Suppressor macrophage (primary cell): ENCODE measurements around the gene TIMP2.
"Not testable (repeated sequence)": the region's sequence is repeated elsewhere in the genome, so short reads cannot be mapped to it uniquely, and the experiment has no call there.

Experiments
- DNase-seq, 4 experiments: peaks; one replicate each; pipeline ENCODE4 v3.0.0-alpha.2; 2020 to 2022

The TIMP2 gene

DNA sequence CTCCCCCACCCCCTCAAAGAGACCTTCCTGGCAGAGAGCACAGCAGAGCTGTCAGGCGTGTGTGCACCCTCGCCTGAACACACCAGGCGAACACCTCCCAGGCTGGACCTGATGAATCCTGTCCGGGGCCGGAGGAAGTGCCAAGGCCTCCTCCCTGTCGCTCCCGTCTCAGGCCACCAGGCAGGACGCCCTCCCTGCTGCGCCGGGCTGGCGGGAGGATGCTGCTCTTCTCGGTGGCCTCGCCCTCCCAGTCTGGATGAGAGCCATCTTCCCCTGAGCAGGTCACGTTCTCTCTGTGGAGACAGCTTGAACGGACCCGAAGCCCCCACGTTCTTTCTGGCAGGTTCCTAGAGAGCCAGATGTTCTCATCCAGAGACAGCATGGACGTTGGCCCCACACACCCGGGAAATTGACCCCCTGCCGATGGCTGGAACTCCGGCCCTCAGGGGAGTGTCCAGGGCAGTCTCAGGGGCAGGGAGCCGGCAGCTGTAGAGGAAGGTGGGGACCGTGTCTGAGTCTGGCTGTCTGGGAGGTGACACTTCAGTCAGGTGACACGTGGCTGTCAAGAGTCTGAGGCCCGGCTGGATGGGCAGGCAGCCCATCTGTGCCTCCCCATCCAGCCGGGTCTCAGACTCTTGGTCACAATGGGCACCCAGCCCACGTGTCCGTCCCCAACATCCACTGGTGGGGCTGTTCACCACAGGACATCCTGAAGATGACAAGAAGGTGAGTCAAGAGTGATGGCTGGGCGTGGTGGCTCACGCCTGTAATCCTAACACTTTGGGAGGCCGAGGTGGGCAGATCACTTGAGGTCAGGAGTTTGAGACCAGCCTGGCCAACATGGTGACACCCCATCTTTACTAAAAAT is 5.0 kb upstream of the TIMP2 start:
- no peak for DNase-seq

DNA sequence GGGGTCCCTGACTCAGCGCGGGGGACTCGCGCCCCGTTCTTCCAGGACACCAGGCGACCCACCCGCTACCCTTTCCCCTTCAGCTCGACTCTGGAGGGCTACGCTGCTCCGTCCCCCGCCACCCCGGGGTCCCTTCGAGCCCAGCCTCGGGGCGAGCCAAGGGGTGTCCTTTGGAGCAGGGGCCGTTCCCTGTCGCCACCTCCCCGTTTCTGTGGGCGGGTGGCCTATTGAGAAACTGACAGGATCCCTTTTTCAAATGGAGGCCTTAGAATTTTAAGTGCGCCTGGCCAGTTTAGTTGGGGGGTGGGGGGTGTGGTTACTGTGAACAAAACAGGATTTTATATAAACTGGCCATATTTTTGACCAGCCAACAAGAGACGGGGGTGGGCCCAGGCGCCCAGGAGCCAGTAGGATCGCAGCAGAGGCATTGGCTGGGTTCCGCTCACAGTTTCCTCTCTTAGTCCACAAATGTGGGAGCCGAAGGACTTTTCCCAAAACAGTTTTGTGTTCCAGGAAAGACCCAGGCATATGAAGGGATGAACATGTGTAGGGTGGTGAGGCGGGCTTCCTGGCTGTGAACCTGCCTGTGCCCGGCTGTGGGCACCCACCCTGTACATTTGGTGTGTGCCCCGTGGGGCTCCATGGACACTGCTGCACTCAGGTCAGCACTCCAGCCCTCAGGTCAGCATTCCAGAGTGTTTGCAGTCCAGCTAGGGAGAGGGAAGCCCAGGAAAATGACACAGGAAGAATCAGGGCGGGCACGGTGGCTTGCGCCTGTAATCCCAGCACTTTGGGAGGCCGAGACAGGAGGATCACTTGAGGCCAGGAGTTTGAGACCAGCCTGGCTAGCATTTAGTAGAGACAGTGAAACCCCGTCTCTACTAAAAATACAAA is 722 bp upstream of the TIMP2 start:
- DNase-seq = peak; percentile 93 to 96 (median 94)

GRCh38 chr17:78924481-78925151 is 571 bp downstream of the TIMP2 start:
- DNase-seq = peak in 2 of 4 experiments; percentile 39 to 41

DNA sequence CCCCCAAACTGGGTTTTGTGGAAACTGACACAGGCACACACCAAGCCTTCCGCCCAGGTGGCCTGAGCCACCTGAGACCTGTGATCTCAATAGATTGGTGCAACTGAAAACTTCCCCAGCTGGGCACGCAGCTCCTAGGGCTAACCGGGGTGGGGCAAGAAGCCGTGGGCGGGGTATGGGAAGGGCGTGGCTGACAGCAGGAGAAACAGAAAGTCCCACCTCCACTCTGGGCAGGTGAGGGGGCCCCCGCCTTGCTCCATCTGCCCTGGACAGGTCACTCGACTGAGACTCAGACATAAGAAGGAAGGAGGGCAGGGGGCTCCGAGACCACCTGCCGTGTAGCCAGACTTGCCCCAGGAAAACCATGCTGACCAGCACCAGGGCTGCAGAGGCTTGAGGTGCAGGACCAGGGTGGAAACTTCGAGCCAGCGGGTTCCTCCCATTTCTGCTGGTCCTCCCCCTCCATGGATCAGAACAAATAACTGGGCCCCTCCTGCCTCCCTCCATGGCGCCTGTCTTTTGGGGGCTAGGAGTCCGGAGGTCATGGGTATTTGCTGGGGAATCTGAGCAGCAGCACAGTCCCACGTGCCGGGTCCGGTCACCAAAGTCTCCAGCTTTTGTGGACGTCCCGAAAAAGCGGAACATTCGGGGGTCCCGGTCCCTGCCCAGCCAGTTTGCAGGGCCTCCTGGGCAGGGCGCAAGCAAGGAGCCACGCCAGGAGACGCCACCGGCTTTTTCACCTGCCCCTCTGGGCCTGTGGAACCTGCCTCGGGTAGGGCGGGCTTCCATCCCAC is 1.3 kb downstream of the TIMP2 start:
- peak; percentile 59 to 87 (median 76) for DNase-seq

GRCh38 chr17:78922816-78923498 is 2.2 kb downstream of the TIMP2 start:
- DNase-seq = peak in 3 of 4 experiments; percentile 46 to 64 (median 63)

DNA sequence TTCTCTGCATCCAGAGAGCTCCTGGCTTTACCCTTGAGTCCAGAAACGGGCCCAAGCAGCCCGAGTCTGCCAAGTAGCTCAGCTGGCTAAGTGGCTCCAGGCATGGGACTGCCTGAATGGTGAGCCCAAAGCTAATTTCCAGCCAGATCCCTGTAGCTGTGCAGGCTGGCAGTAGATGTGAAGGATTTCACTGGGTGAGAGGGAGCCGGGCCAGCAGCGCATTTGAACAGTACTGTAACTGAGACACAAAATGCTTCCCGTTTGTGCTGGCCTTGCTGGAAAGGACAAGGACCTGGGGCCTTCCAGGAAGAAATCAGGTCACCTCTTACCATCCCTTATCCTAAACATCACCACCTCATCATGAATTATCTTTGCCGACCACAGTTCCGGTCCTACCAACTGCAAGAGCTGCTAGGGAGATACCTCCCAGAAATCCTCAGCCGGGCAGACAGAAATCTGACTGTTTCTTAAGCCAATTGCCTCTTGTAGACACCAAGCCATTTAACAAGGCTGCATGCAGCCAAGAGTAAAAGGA is 3.7 kb downstream of the TIMP2 start:
- DNase-seq = no peak

DNA sequence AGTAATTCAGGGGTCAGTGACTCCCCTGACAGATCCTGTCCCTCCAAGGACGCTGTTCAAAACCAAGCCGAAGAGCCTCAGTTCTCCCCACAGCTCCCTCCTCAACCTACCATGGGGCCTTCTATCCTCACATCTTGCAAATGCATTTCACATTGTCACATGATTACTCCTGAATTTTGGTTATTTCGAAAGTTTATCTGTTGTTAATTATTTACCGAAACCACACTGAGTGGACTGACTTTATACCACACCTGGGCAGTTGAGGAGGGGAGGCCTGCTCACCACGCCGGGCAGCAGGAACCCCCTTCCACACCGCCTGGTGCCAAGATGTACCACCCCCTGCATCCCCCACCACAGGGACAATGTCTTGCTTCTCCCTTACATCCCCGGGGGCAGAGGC is 4.7 kb downstream of the TIMP2 start:
- no peak for DNase-seq

GRCh38 chr17:78919861-78920450 is 5.2 kb downstream of the TIMP2 start:
- no peak for DNase-seq

GRCh38 chr17:78918979-78919378 is 6.2 kb downstream of the TIMP2 start:
- DNase-seq = peak in 1 of 4 experiments; percentile 27

GRCh38 chr17:78917451-78918275 is 7.5 kb downstream of the TIMP2 start:
- DNase-seq = peak in 2 of 4 experiments; percentile 26 to 32

GRCh38 chr17:78915872-78916632 is 9.1 kb downstream of the TIMP2 start:
- peak; percentile 85 to 94 (median 90) for DNase-seq

DNA sequence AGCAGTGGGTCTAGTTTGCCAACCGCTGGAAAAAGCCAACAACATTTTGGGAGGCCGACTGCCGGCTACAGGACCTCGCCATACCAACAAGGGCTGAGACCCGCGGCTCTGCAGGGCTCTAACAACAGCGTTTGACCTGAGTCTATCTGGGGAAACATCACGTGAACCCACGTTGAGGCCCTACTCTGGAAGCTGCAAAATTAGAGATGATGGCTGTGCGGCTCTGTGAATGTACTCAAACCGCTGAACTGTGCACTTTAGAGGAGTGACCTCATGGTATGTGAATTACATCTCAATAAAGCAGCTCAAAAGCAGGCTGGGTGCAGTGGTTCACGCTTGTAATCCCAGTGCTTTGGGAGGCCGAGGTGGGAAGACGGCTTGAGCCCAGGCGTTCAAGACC is 12.1 kb downstream of the TIMP2 start:
- DNase-seq = no peak

GRCh38 chr17:78912082-78912481 is 13.1 kb downstream of the TIMP2 start:
- DNase-seq = peak; percentile 58 to 77 (median 72)

- DNase-seq = not testable (repeated sequence)
These were observed 13.6 kb downstream of the TIMP2 start for GRCh38 chr17:78911543-78911942.

- peak; percentile 93 to 96 (median 94) for DNase-seq
These were observed 14.5 kb downstream of the TIMP2 start for GRCh38 chr17:78910497-78911284.

GRCh38 chr17:78908426-78908825 is 16.8 kb downstream of the TIMP2 start:
- DNase-seq = no peak

GRCh38 chr17:78905541-78905940 is 19.6 kb downstream of the TIMP2 start:
- no peak for DNase-seq

DNA sequence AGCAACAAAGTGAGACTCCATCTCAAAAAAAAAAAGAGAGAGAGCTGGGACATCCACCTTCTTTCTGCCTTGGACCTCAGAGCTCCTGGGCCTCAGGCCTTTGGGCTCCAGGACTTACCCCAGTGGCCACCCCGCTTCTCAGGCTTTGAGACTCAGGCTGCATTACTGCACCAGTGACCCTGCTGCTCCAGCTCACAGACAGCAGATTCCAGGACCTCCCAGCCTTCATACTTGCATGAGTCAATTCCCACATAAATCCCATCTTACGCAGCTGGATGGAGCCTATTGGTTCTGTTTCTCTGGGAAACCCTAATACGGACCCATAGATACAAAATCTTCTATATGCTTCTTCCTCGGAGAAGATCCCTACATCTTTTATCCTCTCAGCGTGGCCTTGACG is 20.1 kb downstream of the TIMP2 start:
- no peak for DNase-seq
